ENCODE results near the gene POU4F3.

Gene POU4F3

DNA sequence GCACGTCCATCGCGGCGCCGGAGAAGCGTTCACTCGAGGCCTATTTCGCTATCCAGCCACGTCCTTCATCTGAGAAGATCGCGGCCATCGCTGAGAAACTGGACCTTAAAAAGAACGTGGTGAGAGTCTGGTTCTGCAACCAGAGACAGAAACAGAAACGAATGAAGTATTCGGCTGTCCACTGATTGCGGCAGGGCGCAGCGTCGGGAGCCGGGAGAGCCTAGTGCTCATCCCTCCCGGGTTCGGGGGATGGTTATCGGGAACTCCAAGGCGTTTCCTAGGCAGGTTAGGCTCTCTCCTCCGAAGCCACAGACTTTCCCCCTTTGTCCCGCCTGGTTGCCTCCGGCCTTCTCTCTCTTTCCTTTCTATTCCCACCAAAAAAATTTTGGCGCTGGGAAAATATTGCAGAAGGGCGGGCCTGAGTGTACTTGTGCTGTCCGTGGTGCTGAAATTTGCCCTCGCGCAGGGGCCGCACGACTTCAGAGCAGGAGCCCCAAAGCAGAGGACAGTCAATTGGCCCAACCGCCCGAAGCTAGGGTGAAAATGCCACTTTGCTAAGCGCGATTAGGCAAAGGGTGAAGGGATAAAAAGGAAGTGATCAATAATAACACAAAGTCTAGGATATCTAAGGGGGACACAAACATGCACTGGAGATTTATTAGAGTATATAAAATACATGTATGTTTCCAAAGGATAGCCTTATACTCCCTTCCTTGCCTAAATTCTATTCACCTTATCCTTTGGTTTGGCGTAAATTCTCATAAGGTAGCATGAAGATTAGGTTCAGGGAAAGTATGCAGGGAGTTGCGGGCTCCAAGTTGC lies 1.8 kb downstream of the POU4F3 start:
- DNase-seq (ENCODE audit: low read depth): no peak

DNA sequence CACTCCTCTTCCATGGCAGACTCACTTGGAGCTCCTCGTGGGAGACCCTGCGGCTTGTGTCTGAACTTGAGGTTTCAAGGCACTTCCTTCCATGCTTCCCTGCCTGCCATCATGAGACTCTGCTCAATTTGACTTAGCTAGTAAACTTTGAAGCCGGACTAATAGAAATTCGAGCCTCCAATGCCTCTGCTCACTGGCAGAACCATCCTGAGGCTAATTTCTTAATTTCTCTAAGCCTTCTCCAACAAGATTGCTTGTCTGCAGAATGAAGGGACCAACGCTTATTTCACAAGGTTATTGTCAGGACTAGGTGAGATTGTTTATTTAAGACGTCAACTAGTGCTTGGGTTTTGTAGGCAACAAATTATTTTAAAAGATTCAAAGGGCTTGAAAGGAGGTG lies 3.2 kb downstream of the POU4F3 start:
- no peak for DNase-seq (ENCODE audit: low read depth)

DNA sequence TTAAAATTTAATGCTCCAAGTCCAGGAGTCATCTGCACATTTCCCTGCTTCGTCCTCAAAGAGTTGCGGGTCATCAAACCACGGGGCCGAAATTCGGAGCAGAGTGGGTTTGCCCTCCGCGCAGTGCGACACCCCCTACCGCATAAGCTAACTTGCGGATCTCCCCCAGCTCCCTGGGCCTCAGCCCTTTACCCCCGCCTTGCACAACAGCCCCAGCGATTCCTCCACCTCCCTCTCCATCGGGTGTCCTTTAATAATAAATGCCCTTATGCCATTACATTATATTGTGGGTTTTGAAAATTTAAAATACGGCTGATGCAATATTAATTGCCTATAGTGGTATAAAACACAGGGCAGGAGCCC lies 3.9 kb downstream of the POU4F3 start:
- DNase-seq (ENCODE audit: low read depth): no peak

DNA sequence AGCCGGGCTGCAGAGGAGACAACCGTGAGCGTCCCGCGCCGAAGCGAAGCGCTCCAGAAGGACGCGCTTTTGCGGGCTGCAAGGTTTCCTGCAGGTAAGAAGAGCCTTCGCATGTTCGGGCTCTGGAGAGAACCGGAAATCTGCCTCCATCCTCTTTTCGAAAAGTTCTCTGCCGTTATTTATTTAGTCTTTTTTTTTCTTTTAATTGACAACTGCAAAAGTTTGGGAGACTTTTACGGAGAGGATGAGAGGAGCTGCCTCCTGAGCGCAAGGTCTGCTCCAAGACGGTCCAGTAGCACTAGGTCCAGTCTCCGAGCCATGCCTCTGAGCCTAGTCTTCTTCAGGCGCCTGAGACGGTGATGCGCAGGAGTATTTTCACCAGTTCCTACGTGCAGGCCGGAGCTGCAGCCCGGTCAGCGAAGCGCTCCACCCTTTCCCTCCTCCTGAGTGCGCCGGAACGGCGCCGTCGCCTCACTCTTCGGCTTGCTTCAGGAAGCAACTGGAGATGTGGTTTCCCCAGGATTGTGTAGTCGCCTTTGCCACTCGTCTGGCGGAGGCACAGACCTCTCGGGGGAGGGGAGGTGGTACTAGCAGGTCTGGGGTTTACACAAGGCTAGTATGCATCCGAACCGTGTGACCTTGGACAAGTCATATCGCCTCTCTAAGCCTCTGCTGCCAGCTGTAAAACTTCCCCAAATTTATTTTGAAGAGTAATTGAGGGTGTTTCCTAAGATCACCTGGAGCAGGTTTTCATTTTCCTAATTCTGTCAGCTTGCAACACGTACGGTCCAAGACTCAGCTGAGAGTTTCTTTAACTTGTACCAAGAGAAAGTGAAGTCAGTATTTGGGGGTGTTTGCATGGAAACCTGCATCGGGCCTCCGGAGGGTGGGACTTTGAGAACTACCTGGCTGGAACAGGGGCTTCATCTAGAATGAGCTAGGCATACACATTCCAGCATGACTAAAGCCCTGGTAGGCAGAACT lies 4.5 kb downstream of the POU4F3 start:
- no peak for DNase-seq (ENCODE audit: low read depth)

DNA sequence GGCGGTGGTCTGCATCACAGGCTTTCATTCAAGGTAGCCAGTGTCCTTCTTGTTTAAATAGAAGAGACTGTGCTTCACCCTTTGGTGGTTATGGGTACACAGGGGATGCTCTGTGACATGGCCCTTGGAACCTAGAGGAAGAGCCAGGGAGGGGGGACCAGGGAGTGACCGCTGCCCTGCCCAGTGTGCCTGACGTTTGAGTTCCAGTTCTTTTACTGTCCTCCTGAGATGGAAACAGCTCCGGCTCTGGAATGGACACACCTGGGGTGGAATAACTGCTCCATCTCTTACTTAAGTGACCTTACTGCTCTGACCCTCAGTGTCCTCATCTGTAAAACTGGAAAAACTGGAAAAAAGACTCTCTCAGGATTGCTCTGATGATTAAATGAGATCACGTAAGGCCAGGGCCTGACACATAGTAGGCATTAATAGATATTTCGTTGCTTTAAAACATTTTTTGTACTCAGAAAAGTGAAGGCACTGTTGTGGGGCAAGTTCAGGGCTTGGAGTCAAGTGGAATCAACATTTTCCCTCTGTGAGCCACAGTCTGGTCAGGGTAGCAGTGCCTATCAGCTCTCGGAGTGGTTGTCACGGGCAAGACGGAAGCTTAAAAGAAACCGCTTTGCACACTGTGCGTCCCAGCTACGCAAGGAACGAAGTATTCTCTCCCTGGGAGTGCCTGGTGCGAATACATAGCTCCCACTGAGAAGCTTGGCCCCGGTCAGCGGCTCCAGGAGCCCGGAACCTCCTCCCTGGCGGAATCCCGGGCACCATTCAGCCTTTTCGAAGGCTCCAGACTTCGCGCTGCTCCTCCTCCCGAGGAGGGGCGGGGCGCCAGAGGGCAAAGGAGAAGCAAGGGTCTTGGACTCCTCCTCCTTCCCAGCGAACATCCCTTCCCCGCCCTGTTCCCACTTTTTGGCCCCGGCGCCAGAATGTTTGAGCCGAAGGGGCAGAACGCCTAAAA lies 5.8 kb downstream of the POU4F3 start:
- no peak for DNase-seq (ENCODE audit: low read depth)

DNA sequence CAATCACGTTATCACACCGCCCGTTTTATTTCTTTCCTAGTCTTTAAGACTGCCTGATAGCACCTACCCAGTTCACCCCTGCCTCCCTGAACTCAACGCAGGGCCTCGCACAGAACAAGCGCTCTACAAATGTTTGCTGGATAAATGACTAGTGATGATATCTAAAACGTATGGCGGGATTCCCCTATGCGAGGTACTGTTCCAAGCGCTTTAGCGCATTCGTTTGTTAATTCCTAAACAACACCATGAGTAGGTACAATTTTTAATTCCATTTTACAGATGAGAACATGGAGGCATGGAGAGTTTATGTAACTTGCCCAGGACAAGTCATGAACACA lies 6.6 kb downstream of the POU4F3 start:
- no peak for DNase-seq (ENCODE audit: low read depth)

DNA sequence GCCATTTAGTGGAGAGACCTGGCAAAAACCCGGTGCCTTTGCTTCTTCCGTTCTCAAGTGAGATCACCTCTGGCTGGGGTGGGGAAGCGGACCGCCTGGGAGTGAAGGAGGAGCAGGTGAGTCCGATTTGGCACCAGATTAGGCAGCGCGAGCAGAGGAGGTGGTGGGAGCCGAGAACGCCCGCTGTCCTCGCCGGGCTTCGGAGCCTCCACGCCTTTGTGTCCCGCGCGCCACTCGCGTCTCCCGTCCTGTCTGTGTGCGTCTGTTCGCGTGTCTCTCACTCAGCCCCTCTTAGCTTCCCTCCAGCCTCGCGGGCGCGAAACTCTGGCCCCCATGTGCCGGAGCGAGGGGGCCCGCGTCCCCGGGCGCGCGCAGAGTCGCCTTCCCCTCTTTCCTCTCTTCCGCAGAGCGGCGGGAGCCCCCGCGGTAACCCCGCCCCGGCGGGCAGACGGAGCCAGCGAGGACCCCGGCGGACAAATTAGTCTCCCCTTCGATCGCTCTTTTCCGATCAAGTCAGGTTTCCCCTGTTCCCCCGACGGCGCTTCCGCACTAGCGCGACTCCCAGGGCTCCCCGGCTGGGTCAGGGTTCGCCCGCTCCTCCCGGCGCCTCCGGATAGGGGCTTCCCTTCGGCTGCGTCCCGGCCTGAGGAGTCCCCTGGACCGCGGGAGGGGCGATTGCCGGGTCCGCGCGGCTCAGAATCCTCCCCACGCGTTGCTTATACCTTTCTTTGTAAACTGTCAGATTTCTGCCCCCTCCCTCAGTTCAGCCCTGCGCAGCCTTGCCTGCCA lies 7.1 kb downstream of the POU4F3 start:
- no peak for DNase-seq (ENCODE audit: low read depth)

DNA sequence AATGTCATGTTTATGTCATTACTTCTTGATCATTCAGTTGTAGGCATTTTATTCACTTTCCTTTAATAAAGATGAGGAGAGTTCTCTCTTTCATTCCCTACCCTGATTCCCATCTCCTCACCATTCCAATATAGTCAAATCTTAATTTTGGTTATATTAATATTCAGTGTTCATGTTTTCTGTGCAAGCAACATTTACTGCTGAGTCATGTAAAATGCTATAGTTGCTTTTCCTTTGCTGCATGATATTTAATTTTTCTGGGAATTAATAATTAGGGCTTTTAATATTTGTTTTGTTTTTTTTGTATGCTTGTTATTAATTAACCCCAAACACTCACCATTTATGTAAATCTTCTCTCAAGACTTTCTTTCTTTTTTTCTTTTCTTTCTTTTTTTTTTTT lies 18.5 kb downstream of the POU4F3 start:
- no peak for DNase-seq (ENCODE audit: low read depth)

DNA sequence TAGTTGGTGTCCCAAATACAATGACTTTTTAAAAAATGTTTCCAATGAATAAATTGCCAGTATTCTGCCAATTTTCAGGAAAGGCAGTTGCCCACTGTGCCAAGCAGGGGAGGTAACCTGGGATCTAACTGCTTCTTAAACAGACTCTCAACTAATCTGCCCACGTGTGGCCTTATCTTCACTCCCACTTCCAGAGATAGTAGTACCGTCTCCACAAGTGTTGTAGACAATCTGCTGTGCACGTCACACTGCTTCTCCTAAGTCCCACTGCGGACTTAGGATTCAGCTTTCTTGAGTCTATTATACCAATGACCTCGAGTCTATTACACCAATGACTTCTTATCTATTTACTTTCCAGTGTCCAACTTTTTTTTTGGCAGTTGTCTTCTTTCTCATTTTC lies 21.2 kb downstream of the POU4F3 start:
- DNase-seq (ENCODE audit: low read depth): no peak

DNA sequence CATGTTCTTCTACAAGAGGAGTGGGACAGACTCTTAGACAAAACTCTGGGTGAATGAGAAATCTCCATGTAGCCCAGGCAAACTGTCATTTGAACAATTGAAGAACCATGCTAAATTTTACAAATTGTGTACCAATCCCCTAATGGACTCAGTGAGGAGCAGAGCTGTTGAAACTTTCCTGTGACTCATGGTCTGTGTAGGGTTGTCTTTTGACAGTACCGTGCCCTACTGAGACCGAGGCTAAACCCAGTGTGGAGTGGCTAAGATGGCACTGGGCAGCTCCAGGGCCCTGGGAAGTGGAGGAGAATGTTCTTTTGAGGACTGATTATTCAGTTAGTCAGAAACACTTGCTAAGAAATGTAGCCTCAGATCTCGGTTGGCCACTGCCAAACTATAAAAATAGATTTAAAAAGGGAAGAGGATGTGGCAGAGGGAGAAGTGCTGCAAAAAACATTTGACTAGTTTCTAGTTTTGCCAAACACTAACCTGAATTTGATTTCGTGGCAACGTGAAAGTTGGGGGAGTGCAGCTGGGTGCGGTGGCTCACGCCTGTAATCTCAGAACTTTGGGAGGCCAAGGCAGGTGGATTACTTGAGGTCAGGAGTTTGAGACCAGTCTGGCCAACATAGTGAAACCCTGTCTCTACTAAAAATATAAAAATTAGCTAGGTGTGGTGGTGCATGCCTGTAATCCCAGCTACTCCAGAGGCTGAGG lies 24.7 kb downstream of the POU4F3 start:
- no peak for DNase-seq (ENCODE audit: low read depth)

DNA sequence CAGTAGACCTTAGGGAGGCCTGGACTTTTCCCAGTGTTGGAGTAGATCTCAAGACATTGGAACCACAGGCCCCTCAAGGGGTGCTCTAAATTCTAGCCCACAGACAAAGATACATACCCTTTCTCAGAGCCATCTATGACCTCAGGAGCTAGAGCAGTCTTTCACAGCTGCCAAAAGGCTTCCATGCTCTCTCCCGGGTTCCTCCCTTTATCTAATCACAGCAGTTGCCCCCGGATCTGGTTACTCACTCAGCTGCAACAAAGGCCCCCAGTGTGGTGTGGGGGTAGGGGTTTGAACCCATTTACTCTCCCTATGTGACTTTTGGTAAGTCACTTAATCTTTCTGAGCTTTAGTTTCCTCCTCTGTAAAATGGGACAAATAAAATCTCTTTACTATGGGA lies 27.0 kb downstream of the POU4F3 start:
- DNase-seq (ENCODE audit: low read depth): no peak

DNA sequence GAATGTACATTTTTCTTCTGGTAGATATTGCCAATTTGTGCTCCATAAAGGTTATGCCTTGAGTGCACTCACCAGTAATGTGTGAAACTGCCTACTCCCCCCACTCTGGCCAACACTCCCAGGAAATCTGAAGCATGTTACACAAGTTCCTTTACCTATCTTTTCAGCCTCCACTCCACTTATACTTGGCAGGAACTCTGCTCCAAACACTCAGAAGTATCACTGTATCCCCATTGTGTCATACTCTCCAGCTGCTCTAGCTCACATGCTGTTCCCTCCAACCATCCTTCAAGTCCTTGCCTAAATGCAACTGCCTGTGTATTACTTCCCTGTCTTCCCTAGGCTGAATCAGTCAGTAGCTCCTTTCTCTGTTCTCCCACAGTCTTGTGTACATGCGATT lies 28.3 kb downstream of the POU4F3 start:
- DNase-seq (ENCODE audit: low read depth): no peak

DNA sequence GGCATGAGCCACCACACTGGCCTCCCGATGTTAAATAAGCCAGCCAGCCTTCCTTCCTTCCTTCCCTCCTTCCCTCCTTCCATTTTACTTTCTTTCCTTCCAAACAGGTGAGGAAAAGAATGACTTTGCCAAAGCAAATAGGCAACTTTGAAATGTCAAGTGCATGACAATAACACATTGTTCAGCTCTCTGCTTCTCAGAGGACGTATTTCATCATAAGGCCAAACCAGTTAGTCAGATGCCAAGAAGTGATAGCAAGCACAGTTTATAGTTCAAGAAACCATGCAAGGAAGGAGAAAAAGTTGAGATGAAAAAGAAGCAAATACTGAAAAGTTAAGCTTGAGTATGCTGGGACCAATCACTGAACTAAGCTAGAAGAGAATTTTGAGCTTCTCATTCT lies 29.5 kb downstream of the POU4F3 start:
- no peak for DNase-seq (ENCODE audit: low read depth)

DNA sequence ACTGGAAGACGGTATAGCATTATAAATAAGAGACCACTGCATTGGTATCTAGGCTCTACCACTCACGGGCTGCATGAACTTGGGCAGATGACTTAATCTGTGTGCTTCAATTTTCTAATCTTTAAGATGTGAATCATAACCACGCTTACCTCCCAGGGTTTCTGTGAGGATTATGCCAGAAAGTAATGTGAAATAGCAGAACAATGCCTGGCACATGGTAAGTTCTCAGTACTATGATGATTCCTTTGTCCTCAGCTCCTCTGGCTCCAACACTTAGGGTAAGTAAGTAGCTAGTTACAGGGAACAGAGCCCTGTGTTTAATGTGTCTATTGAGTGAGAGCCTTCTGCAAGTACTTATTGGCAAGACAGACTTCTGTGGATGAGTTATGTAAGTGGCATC lies 31.1 kb downstream of the POU4F3 start:
- no peak for DNase-seq (ENCODE audit: low read depth)

DNA sequence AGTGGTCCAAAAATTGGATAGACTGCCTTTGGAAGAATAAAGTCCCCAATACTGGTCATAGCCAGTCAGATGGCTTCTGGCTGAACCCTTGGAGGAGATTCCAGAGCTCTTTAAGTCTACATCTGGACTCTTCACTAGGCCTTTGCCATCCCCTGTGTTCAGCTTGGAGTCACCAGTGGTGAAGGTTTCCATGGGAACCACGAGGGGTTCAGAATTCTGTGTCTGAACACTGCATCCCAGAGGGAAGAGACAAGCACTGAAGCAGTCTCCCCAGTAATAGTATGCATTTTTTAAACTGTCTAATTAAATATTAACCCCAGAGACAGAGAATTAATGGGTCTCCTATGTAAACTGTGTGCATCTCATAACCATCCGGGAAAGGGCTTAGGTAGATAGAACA lies 38.2 kb downstream of the POU4F3 start:
- DNase-seq (ENCODE audit: low read depth): no peak

DNA sequence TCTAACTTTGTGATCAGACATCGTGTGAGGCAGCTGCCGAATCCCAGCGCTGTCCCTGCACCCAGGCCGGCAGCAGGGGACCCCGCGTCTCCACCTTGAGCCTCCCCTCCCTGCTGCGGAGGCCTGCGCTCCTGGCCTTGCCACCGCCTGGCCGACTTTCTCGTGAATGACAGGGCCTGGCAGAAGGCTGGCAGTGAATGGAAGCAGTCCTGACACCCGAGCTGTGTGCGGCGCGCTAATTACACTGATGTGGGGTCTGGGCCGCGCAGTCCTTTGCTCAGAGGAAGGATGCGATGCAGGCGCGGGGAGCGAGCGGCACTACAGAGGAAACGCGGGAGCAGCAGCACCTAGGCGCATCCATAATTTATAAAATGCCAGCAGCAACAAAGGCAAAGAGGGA lies 40.3 kb downstream of the POU4F3 start:
- DNase-seq (ENCODE audit: low read depth): no peak

DNA sequence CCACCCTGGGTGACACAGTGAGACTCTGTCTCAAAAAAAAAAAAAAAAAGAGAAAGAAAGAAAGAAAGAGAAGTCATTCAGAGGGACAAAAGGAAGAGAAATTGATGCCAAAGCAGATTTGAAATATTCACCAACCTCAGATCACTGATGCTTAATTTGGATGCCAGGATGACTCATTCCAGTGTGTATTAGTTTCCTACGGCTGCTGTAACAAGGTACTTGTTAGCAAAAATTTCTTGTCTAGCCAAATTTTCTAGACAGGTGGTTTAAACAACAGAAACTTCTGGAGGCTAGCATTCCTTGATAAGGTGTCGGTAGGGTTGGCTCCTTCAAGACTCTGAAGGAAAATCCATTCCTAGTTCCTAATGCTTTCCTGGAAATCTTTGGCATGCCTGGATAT lies 42.1 kb downstream of the POU4F3 start:
- no peak for DNase-seq (ENCODE audit: low read depth)

DNA sequence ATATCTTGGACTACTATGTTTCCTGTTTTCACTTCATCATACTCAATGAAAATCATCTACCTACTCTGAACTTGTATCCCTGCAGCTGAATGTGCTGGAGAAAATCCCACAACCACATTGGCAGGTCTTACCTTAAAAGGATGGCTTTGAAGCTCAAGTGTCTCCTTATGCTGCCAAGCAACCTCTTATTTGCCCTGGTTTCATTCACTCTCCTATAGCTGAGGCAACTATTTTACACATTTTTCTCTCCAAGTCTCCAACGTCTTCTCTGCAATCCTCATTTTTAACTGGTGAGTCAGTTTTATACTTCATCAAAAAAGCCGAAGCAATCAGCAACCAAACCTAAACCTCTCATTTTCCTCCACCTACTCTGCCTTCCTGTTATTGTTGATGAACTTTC lies 49.7 kb downstream of the POU4F3 start:
- DNase-seq (ENCODE audit: low read depth): no peak

DNA sequence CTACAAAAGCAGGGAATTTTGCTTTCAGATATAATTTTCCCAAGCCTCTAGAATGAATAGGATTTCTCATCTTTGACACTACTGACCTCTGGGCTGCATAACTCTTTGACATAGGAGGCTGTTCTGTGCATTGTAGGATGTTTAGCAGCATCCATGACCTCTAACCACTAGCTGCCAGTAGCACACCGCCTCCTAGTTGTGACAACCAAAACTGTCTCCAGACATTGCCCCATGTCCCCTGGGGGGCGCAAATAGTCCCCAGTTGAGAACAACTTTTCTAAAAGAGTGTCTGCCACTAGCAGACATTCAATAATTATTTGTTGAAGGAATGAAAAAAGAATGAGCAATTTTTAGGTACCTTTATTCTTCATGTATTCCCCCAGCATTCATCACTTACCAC lies 51.8 kb downstream of the POU4F3 start:
- no peak for DNase-seq (ENCODE audit: low read depth)

Measured in T-helper 22 cell (primary cell).